Activated CD4-positive, CD25-positive, alpha-beta regulatory T cell treated with anti-CD3 and anti-CD28 coated beads, Interleukin-2, amount 50 U/mL, for 24 hours (primary cell): ENCODE data around the gene MPPED2.

ENCODE experiments used
- ATAC-seq, 2 donors: fragments of 150-1000 bp; cut with Tn5 transposase; one replicate each; pipeline ENCODE4 v1.10.0; 2021; ENCODE audit warnings: mild to moderate bottlenecking in 1 of 2, moderate library complexity in 1 of 2

The MPPED2 gene

GRCh38 chr11:30406978-30407762 lies 179.0 kb downstream of the MPPED2 start:
- no peak for ATAC-seq

DNA sequence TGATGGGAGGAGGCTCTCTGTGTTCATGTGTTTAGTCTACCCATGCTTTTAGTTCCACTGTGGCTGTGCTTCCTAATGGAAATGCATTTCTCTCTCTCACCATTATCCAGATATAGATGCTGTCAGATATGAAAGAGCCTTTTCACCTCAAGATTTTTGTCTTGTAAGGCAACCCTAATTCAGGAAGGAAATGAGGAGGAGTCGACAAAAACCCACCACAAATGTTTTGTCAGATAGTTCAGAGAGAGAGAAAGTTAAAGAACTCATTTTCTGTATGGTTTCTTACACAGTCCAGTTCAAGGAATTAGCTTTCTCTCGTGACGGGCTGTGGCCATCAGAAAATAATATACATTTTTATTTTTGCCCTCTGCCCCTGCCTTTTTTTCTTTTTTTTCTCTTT lies 180.8 kb downstream of the MPPED2 start:
- no peak for ATAC-seq

- ATAC-seq = no peak
Measured at GRCh38 chr11:30404136-30404535, 182.0 kb downstream of the MPPED2 start.

GRCh38 chr11:30395751-30396150 lies 190.4 kb downstream of the MPPED2 start:
- ATAC-seq = no peak

- no peak for ATAC-seq
Measured at GRCh38 chr11:30393012-30393411, 193.1 kb downstream of the MPPED2 start.

DNA sequence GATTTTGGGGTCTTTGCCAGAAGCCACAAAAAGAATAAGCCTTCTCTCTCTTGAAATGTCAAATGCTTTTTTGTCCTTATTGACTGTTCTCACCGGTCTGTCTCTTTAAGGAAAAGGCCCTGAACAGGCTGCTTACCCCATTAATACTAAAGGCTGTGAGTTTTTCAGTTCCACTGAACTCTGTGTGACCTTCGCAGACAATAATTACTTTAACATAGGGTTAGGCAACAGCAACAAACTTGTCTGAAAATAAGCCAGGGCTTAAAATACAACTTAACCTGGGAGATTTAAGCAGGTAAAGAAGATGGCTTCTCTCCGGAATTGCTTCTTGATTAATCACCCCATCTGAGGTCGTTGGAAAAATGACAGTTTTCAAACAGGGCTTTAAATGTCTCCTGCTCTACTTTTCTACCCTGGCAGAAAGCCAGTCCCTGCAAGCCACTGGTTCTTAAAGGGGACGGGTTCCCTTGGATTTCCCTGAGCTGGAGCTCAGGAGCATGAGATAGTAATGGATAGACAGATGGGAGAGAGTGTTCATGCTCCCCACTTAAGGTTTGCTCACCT lies 193.8 kb downstream of the MPPED2 start:
- ATAC-seq = no peak

DNA sequence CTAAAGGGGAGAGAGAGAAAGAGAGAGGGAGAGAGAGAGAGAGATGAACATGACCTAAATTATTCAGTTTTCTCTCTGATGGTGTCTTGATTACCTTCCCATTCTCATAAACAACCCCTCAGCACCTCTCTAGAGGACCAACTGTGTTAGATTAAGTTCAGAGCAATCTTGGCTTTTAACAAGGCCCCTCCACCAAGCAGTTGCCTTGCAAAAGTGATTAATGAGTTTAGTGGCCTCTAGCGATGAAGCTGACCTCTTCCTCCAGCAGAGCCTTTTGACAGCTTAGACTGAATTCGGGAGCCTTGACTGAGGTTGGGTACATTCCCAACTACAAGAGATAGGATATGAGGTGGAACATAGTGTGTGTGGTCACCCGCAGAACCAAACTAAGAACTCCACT lies 197.2 kb downstream of the MPPED2 start:
- no peak for ATAC-seq

GRCh38 chr11:30387891-30388861 lies 198.0 kb downstream of the MPPED2 start:
- no peak for ATAC-seq

- no peak for ATAC-seq
Measured at GRCh38 chr11:30381879-30382278, 204.3 kb downstream of the MPPED2 start.

DNA sequence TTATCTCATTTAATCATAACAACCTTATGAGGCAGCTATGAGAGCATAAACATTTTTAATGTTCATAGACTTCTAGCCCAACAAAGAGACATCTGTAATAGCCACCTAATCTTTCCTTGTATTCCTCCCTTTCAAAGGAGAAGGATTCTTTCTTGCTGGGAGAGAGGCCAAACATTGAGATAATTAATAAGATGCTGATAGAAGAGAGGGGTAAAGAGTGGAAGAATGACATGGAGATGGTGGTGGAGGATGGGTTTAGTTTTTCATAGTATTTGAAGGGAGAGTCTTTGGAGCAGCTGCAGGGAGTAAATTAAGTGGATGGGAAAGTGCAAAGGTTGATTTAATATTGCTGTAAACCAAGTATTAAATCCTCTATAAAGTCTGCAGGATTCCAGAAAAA lies 205.3 kb downstream of the MPPED2 start:
- ATAC-seq = no peak

GRCh38 chr11:30377347-30377746 lies 208.8 kb downstream of the MPPED2 start:
- no peak for ATAC-seq

GRCh38 chr11:30370164-30370563 lies 216.0 kb downstream of the MPPED2 start:
- no peak for ATAC-seq

DNA sequence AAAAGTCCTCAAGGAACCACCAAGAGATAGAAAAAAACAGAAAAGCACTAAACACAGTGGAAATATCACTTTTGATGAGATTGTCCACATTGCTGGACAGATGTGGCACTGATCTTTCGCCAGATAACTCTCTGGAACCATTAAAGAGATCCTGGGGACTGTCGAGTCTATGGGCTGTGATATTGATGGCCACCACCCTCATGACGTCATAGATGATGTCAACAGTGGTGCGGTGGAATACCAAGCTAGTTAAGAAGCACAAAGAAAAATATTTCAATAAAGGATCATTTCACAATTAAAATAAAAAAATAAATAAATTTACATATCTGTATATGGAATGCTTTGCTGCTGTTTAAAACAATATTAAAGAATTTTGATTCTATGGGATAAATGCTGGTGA lies 217.8 kb downstream of the MPPED2 start:
- ATAC-seq = no peak

GRCh38 chr11:30365793-30366517 lies 220.2 kb downstream of the MPPED2 start:
- ATAC-seq = no peak

GRCh38 chr11:30364837-30365482 lies 221.2 kb downstream of the MPPED2 start:
- no peak for ATAC-seq

DNA sequence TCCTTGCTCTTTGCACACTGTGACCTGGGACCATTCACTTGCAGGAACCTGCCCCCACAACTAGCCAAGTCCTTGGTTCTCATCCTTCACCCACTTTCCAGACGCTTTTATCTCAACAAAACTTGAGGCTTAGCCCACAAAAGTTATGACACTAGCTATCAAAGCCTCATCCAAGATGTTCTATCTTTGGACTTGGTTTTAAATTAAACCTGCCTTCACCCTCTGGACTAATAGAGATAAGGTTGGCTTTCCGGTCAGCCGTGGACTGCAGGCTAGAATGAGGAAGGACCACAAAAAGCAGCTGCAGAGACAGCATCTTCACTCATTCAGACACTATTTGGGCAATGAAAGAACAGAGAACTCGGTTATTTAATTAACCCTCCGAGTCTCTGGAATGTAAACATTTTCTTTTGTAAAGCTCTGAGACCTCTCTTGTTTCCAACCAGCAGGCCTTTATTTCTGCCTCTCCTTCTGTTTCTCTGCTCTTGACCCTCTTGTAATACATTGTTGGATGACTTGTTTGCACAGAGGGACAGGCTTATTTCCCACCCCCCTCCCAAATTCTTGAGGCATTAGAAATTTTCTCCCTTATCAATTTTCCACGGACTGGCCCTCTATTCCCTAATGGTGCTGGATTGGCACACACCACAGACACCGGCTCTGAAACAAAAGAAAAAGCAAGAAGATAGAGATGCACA lies 221.9 kb downstream of the MPPED2 start:
- no peak for ATAC-seq

DNA sequence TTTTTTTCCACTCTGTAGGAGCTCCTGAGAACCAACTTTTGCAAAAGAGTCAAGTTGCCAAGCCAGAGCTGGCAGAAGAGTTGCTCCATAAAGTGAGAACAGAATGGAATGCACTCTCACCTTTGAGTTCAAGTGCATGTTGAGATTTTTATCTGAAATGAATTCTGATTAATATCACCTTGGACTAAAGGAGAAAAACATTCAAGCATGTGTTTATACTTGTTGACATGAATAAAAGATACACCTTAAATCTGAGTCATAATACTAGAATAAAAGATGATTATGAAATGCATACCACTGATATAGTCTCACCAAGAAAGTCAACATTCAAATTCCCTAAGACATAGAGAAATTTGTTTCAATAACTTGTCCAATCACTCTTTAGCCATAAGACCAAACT lies 225.4 kb downstream of the MPPED2 start:
- no peak for ATAC-seq
